IMR-90 (cell line): Measurements from ENCODE around the gene CLDN14. TPM values are rescaled to one million over a fixed set of nuclear protein-coding genes. Genes with fewer than 3 reads are reported as not detected.

ENCODE experiments used
- ATAC-seq: fragments of 200-7000 bp; cut with Tn5 transposase; 2 replicates; pipeline ENCODE4 v1.9.1; 2020; ENCODE audit warnings: low read depth, mild to moderate bottlenecking, moderate library complexity
- BruUV-seq: library from RNA; stranded (reverse); fragments of 400-500 nt; replicated peaks from 2 replicates; lab custom pipeline; 2021; lab: Mats Ljungman, UMichigan
- CTCF ChIA-PET: fragments of 300-600 bp; formaldehyde crosslinking; extraction: SDS; loops from one replicate; lab custom pipeline; 2021; ENCODE audit warnings: antibody characterized with exemption; lab: Yijun Ruan, JAX
- POLR2A ChIA-PET: fragments of 300-600 bp; sonication (Branson Sonifier 250); formaldehyde crosslinking; loops from one replicate; lab custom pipeline; 2022; ENCODE audit warnings: antibody characterized with exemption; ENCODE audit not compliant: unreplicated experiment; lab: Charles Lee
- DNase-seq: peaks from one replicate; pipeline ENCODE4 v3.0.0; 2013
- H2AFZ ChIP-seq: replicated peaks from 2 replicates; pipeline ENCODE3; 2013; ENCODE audit warnings: low read length, mild to moderate bottlenecking; ENCODE audit not compliant: poor library complexity
- H2AK5ac ChIP-seq: 2 replicates; pipeline ENCODE4 v1.6.1; 2013; ENCODE audit warnings: low read depth, low read length, inconsistent platforms
- H2AK9ac ChIP-seq: replicated peaks from 2 replicates; pipeline ENCODE3; 2013; ENCODE audit warnings: mild to moderate bottlenecking, low read depth, low read length, moderate library complexity; ENCODE audit not compliant: poor library complexity
- H2BK120ac ChIP-seq: 2 replicates; pipeline ENCODE4 v1.6.1; 2013; ENCODE audit warnings: low read depth, low read length, inconsistent platforms
- H2BK15ac ChIP-seq: 3 replicates; pipeline ENCODE4 v1.6.1; 2013; ENCODE audit warnings: low read depth, low read length, inconsistent platforms
- H2BK20ac ChIP-seq: 2 replicates; pipeline ENCODE4 v1.6.1; 2013; ENCODE audit warnings: low read depth, mild to moderate bottlenecking, inconsistent platforms, low read length, moderate library complexity
- H2BK5ac ChIP-seq: 2 replicates; pipeline ENCODE4 v1.6.1; 2013; ENCODE audit warnings: mild to moderate bottlenecking, low read depth, low read length, inconsistent platforms; ENCODE audit not compliant: poor library complexity, severe bottlenecking
- H3K14ac ChIP-seq: replicated peaks from 2 replicates; pipeline ENCODE4 v1.6.1; 2013; ENCODE audit warnings: low read depth, low read length, inconsistent platforms
- H3K18ac ChIP-seq: 2 replicates; pipeline ENCODE4 v1.6.1; 2013; ENCODE audit warnings: low read depth, low read length, control low read depth
- H3K23ac ChIP-seq: 2 replicates; pipeline ENCODE4 v1.6.1; 2013; ENCODE audit warnings: low read depth, low read length, inconsistent platforms
- H3K27ac ChIP-seq: 2 replicates; pipeline ENCODE4 v1.5.1; 2013; ENCODE audit warnings: mild to moderate bottlenecking, control low read depth, low read length; ENCODE audit not compliant: insufficient read depth
- H3K27me3 ChIP-seq: 2 replicates; pipeline ENCODE4 v1.6.1; 2013; ENCODE audit warnings: low read length; ENCODE audit not compliant: control insufficient read depth, insufficient read depth
- H3K36me3 ChIP-seq: 2 replicates; pipeline ENCODE4 v1.6.1; 2013; ENCODE audit warnings: low read length, mixed read lengths; ENCODE audit not compliant: control insufficient read depth, insufficient read depth
- H3K4ac ChIP-seq: 2 replicates; pipeline ENCODE4 v1.6.1; 2013; ENCODE audit warnings: low read depth, low read length, inconsistent platforms
- H3K4me1 ChIP-seq: 2 replicates; pipeline ENCODE4 v1.6.1; 2013; ENCODE audit warnings: low read length, mixed read lengths; ENCODE audit not compliant: control insufficient read depth, insufficient read depth
- H3K4me2 ChIP-seq: 2 replicates; pipeline ENCODE4 v1.6.1; 2013; ENCODE audit warnings: low read depth, mild to moderate bottlenecking, control low read depth, low read length, moderate library complexity
- H3K4me3 ChIP-seq: 2 replicates; pipeline ENCODE4 v1.5.1; 2013; ENCODE audit warnings: low read depth, mild to moderate bottlenecking, control low read depth, low read length, moderate library complexity; ENCODE audit not compliant: insufficient read depth
- H3K56ac ChIP-seq: 2 replicates; pipeline ENCODE4 v1.6.1; 2013; ENCODE audit warnings: low read length, inconsistent platforms; ENCODE audit not compliant: insufficient read depth; ENCODE audit errors: extremely low read depth
- H3K79me1 ChIP-seq, 2 experiments: 2 replicates each; pipeline ENCODE4 v1.6.1; 2013; ENCODE audit warnings: low read length in 2 of 2, inconsistent platforms in 1 of 2, low read depth in 1 of 2
- H3K9ac ChIP-seq: 2 replicates; pipeline ENCODE4 v1.6.1; 2013; ENCODE audit warnings: low read depth, low read length, control low read depth
- H3K9me1 ChIP-seq: 2 replicates; pipeline ENCODE4 v1.6.1; 2013; ENCODE audit warnings: low read length, inconsistent platforms; ENCODE audit not compliant: insufficient read depth
- H3K9me3 ChIP-seq: 2 replicates; pipeline ENCODE4 v1.6.1; 2013; ENCODE audit warnings: low read length; ENCODE audit not compliant: control insufficient read depth, insufficient read depth
- H4K20me1 ChIP-seq: 2 replicates; pipeline ENCODE4 v1.6.1; 2013; ENCODE audit warnings: low read length, inconsistent platforms; ENCODE audit not compliant: insufficient read depth
- H4K5ac ChIP-seq: 2 replicates; pipeline ENCODE4 v1.6.1; 2013; ENCODE audit warnings: mild to moderate bottlenecking, low read depth, low read length, control low read depth
- H4K8ac ChIP-seq, 2 experiments: 2 replicates each; pipeline ENCODE4 v1.6.1; 2013; ENCODE audit warnings: low read depth in 2 of 2, low read length in 2 of 2, control low read depth in 1 of 2, inconsistent platforms in 1 of 2
- H4K91ac ChIP-seq: 2 replicates; pipeline ENCODE4 v1.6.1; 2013; ENCODE audit warnings: low read depth, low read length, inconsistent platforms; ENCODE audit not compliant: insufficient read depth
- BHLHE40 ChIP-seq: fragments of 150-350 bp; IDR thresholded peaks from 2 replicates; pipeline ENCODE4 v1.6.1; 2016; ENCODE audit warnings: mild to moderate bottlenecking, low read depth, low read length
- MAFK ChIP-seq: IDR thresholded peaks from 2 replicates; pipeline ENCODE4 v1.6.1; 2012; ENCODE audit warnings: low read depth, low read length, improper control_type of control experiment
- NFE2L2 ChIP-seq: fragments of 150-350 bp; IDR thresholded peaks from 2 replicates; pipeline ENCODE4 v1.6.1; 2016; ENCODE audit warnings: low read depth, mild to moderate bottlenecking, low read length
- POLR2A ChIP-seq: IDR thresholded peaks from 2 replicates; pipeline ENCODE4 v1.6.1; 2012; ENCODE audit warnings: mild to moderate bottlenecking, low read depth, low read length
- RAD21 ChIP-seq: IDR thresholded peaks from 2 replicates; pipeline ENCODE4 v1.6.1; 2012; ENCODE audit warnings: low read length, improper control_type of control experiment
- RCOR1 ChIP-seq: IDR thresholded peaks from 2 replicates; pipeline ENCODE4 v1.6.1; 2012; ENCODE audit warnings: mild to moderate bottlenecking, low read length, improper control_type of control experiment; ENCODE audit not compliant: insufficient replicate concordance
- SMC3 ChIP-seq: fragments of 150-350 bp; IDR thresholded peaks from 2 replicates; pipeline ENCODE4 v1.6.1; 2016; ENCODE audit warnings: low read depth, mild to moderate bottlenecking, antibody characterized with exemption, low read length, moderate library complexity
- WGBS, 2 experiments: methylation state at CpG; one replicate each; pipeline versions ENCODE4 v1.1.5 to v1.1.7; 2013; ENCODE audit warnings: missing lambda C conversion rate in 2 of 2; ENCODE audit not compliant: insufficient read length in 1 of 2; ENCODE audit errors: extremely low coverage in 2 of 2; 5-methylcytosine and 5-hydroxymethylcytosine counted together
- dilution Hi-C: fragments of 300-500 bp; cut with HindIII; formaldehyde crosslinking; loops from one replicate; pipeline ENCODE4 v1.14.3; 2018; ENCODE audit warnings: low sequenced_read_pairs; ENCODE audit not compliant: unreplicated experiment
- in situ Hi-C: fragments of 300-500 bp; cut with MboI; formaldehyde crosslinking; loops from 3 replicates; pipeline ENCODE4 v1.14.3; 2019; ENCODE audit warnings: low sequenced_read_pairs, inconsistent platforms, mixed read lengths
- intact Hi-C: fragments of 100-400 bp; cut with micrococcal nuclease; formaldehyde crosslinking; loops from 2 replicates; pipeline ENCODE4 v1.10.0; 2022
- polyA plus RNA-seq, 3 experiments: library from polyadenylated mRNA; depleted of rRNA; stranded (reverse); fragments of >200 nt; gene quantifications; 2 replicates each; pipeline ENCODE4 v1.2.3, GENCODE V29; 2012; ENCODE audit warnings: low replicate concordance in 1 of 3
- total RNA-seq: library from RNA; depleted of rRNA; stranded (reverse); fragments of >200 nt; gene quantifications from 2 replicates; pipeline ENCODE4 v1.2.3, GENCODE V29; 2012
- TF ChIP-seq, protein P1 (sequence below): fragments of 150-350 bp; IDR thresholded peaks from 2 replicates; pipeline ENCODE4 v1.6.1; 2017; ENCODE audit warnings: mild to moderate bottlenecking, antibody characterized with exemption, low read length, low read depth
- TF ChIP-seq, protein P2 (sequence below): conservative IDR thresholded peaks from 2 replicates; pipeline ENCODE4 v1.5.1; 2012; ENCODE audit warnings: mild to moderate bottlenecking, low read depth, low read length, improper control_type of control experiment

CLDN14 gene
- total and polyA plus RNA-seq, 2 of the 4 experiments (the other 2 are of a cell fraction), result not detected

DNA sequence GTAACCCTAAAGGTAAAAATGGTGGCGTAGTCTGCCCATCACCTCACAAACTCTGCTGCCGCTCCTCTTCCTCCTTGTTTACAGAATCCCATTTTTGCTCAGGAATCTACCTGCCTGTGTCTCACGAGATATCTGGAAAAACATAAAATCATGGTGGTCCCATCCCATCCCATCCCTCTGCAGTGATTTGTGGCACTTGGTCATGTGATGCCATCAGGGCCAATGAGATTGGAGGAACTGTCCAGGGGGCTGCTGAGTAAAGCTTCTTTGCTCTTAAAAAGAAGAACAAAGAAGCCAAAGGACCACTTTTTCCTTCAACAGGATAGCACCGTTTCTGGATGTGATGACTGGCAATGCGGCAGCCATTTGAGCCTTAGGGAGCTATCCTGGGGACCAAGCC is 33.0 kb upstream of the CLDN14 start:
- Histone ChIP-seq H3K9me1 (no peaks in the 10 kb centered on the region), H2BK15ac (no peak overlapping the region), H4K5ac (no peak overlapping the region), H4K8ac (no peak overlapping the region), H3K18ac (no peak overlapping the region), H3K4me3 (no peak overlapping the region), H2AFZ (no peak overlapping the region), H3K36me3 (no peaks in the 10 kb centered on the region), H3K4me2 (no peak overlapping the region), H3K79me1 (no peaks in the 10 kb centered on the region), H3K23ac (no peak overlapping the region), H3K14ac (no peak overlapping the region), H2BK120ac (no peak overlapping the region), H4K20me1 (no peaks in the 10 kb centered on the region), H3K4ac (no peak overlapping the region), H3K4me1 (no peaks in the 10 kb centered on the region), H3K27ac (no peak overlapping the region), H4K91ac (no peak overlapping the region), H2AK5ac (no peak overlapping the region), H3K9ac (no peak overlapping the region), H2BK5ac (no peak overlapping the region), H3K9me3 (no peaks in the 10 kb centered on the region; the same call in 1 of the 2 replicates), H3K27me3 (peaks cover 43% of the 10 kb centered on the region), H3K56ac (no peak overlapping the region), H2BK20ac (no peak overlapping the region), H2AK9ac (no peak overlapping the region)
- ChIA-PET CTCF (no interaction called here), POLR2A (no interaction called here)
- in situ Hi-C loops (no loop called here), dilution Hi-C loops (no loop called here), intact Hi-C loops (no loop called here)
- DNase-seq, result no peak
- no TSS peak for BruUV-seq
- TF ChIP-seq, protein P1, sequence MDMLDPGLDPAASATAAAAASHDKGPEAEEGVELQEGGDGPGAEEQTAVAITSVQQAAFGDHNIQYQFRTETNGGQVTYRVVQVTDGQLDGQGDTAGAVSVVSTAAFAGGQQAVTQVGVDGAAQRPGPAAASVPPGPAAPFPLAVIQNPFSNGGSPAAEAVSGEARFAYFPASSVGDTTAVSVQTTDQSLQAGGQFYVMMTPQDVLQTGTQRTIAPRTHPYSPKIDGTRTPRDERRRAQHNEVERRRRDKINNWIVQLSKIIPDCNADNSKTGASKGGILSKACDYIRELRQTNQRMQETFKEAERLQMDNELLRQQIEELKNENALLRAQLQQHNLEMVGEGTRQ, result no peak
- TF ChIP-seq MAFK (no peak), SMC3 (no peak), BHLHE40 (no peak), POLR2A (no peak), RAD21 (no peak), RCOR1 (no peak), NFE2L2 (no peak)
- TF ChIP-seq, protein P2, sequence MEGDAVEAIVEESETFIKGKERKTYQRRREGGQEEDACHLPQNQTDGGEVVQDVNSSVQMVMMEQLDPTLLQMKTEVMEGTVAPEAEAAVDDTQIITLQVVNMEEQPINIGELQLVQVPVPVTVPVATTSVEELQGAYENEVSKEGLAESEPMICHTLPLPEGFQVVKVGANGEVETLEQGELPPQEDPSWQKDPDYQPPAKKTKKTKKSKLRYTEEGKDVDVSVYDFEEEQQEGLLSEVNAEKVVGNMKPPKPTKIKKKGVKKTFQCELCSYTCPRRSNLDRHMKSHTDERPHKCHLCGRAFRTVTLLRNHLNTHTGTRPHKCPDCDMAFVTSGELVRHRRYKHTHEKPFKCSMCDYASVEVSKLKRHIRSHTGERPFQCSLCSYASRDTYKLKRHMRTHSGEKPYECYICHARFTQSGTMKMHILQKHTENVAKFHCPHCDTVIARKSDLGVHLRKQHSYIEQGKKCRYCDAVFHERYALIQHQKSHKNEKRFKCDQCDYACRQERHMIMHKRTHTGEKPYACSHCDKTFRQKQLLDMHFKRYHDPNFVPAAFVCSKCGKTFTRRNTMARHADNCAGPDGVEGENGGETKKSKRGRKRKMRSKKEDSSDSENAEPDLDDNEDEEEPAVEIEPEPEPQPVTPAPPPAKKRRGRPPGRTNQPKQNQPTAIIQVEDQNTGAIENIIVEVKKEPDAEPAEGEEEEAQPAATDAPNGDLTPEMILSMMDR, result no peak
- WGBS, 2 experiments, result no CpG with 5 or more reads among the region's 5 CpGs
- no peak for ATAC-seq
